ENCODE measurements around the gene ZFPM1. TPM values are rescaled to one million over a fixed set of nuclear protein-coding genes. Genes with fewer than 3 reads are reported as not detected.

The ZFPM1 gene
- total RNA-seq, 4 donors from 2014 or later, result 0.40 to 1.4 (median 0.59) TPM

DNA sequence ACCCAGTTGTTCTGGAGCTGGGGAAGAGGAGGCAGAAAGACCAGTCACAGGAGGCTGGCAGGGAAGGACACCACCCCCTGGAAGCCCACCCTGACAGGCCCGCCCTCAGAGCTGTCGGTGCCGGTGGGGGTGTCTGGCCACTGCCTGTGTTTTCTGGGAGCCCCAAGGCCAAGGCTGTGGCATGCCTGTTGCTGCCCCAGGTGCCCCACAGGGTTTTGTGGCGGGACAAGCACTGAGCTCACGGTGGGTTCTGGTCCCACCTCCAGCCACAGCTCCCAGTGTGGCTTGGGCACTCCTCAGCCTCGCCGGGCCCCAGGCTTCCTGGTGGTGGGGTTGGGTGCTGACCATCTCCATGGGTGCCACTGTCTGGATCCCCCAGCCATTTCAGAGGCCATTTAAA, 58.0 kb downstream of the ZFPM1 start:
- TF ChIP-seq EP300 (IDR thresholded peaks at IDR 0.05) (no peak), POLR2A (IDR thresholded peaks at IDR 0.05) (no peak), CTCF (IDR thresholded peaks at IDR 0.05) (no peak), POLR2AphosphoS5 (IDR thresholded peaks at IDR 0.05) (no peak)

GRCh38 chr16:88511906-88512305, 58.8 kb downstream of the ZFPM1 start:
- TF ChIP-seq EP300 (IDR thresholded peaks at IDR 0.05) (no peak), POLR2AphosphoS5 (IDR thresholded peaks at IDR 0.05) (no peak), POLR2A (IDR thresholded peaks at IDR 0.05) (no peak), CTCF (IDR thresholded peaks at IDR 0.05) (no peak)
- Histone ChIP-seq H3K27me3 (peaks cover 80% of the 10 kb centered on the region), H3K36me3 (no peaks in the 10 kb centered on the region), H3K4me1 (no peaks in the 10 kb centered on the region), H3K4me3 (no peak overlapping the region), H3K27ac (no peak overlapping the region), H3K9me3 (no peaks in the 10 kb centered on the region)
- 95% methylated on average over 4 of the region's 14 CpGs; no CpG with 5 or more reads in 1 of the 2 donors for WGBS, 2 donors (ENCODE audit: low coverage in 1 of 2)
- ATAC-seq, result no peak

More for the DNA sequence above, 58.0 kb downstream of the ZFPM1 start:
- H3K4me1 ChIP-seq, result no peaks in the 10 kb centered on the region
- ATAC-seq, result no peak
- no peaks in the 10 kb centered on the region for H3K36me3 ChIP-seq
- peaks cover 72% of the 10 kb centered on the region for H3K27me3 ChIP-seq
- no peak overlapping the region for H3K27ac ChIP-seq
- H3K4me3 ChIP-seq, result no peak overlapping the region
- WGBS, 2 donors (ENCODE audit: low coverage in 1 of 2), result no CpG with 5 or more reads among the region's 7 CpGs
- H3K9me3 ChIP-seq, result no peaks in the 10 kb centered on the region

- ATAC-seq, result no peak
Measured at GRCh38 chr16:88512728-88513696, 59.9 kb downstream of the ZFPM1 start.

GRCh38 chr16:88514070-88514469, 61.0 kb downstream of the ZFPM1 start:
- no peaks in the 10 kb centered on the region for H3K9me3 ChIP-seq
- no peak for ATAC-seq
- TF ChIP-seq POLR2AphosphoS5 (IDR thresholded peaks at IDR 0.05) (no peak), POLR2A (IDR thresholded peaks at IDR 0.05) (no peak), EP300 (IDR thresholded peaks at IDR 0.05) (no peak), CTCF (IDR thresholded peaks at IDR 0.05) (no peak)
- H3K27me3 ChIP-seq, result peaks cover 96% of the 10 kb centered on the region
- no CpG with 5 or more reads among the region's 20 CpGs for WGBS, 2 donors (ENCODE audit: low coverage in 1 of 2)
- peaks cover 0 to 4% of the 10 kb centered on the region in 2 donors for H3K36me3 ChIP-seq
- no peak overlapping the region for H3K27ac ChIP-seq
- H3K4me3 ChIP-seq, result no peak overlapping the region
- no peaks in the 10 kb centered on the region for H3K4me1 ChIP-seq

More at GRCh38 chr16:88512728-88513696, 59.9 kb downstream of the ZFPM1 start:
- H3K27me3 ChIP-seq, result peaks cover 91% of the 10 kb centered on the region
- 80% methylated on average over 1 of the region's 35 CpGs; no CpG with 5 or more reads in 1 of the 2 donors for WGBS, 2 donors (ENCODE audit: low coverage in 1 of 2)
- no peak for TF ChIP-seq CTCF (IDR thresholded peaks at IDR 0.05)
- no peak for TF ChIP-seq POLR2AphosphoS5 (IDR thresholded peaks at IDR 0.05)
- no peak for TF ChIP-seq POLR2A (IDR thresholded peaks at IDR 0.05)
- TF ChIP-seq EP300 (IDR thresholded peaks at IDR 0.05), result no peak
- H3K36me3 ChIP-seq, result peaks cover 0 to 4% of the 10 kb centered on the region in 2 donors
- no peak overlapping the region for H3K4me3 ChIP-seq
- no peak overlapping the region for H3K27ac ChIP-seq
- H3K4me1 ChIP-seq, result no peaks in the 10 kb centered on the region
- H3K9me3 ChIP-seq, result no peaks in the 10 kb centered on the region
